T-helper 17 cell (primary cell): Measurements from ENCODE around the gene PPP1R37. TPM values are rescaled to one million over a fixed set of nuclear protein-coding genes. Genes with fewer than 3 reads are reported as not detected.

Experiments used
- ATAC-seq: fragments of 150-1000 bp; cut with Tn5 transposase; 2 replicates; pipeline ENCODE4 v1.10.0; 2021; ENCODE audit warnings: mild to moderate bottlenecking, moderate library complexity
- DNase-seq, 3 donors: peaks; one replicate each; pipeline versions ENCODE4 v3.0.0 to v3.0.0-alpha.2; 2020 to 2021
- H3K9me3 ChIP-seq: one replicate; pipeline ENCODE4 v1.7.0; 2013; ENCODE audit warnings: low read length, mild to moderate bottlenecking; ENCODE audit not compliant: control insufficient read depth, poor library complexity, severe bottlenecking
- H3K27ac Mint-ChIP-seq: one replicate; pipeline ENCODE4 v1.8.0; 2022; ENCODE audit warnings: mild to moderate bottlenecking, moderate library complexity, mixed read lengths
- H3K27me3 Mint-ChIP-seq: one replicate; pipeline ENCODE4 v1.8.0; 2022; ENCODE audit warnings: mixed read lengths
- H3K36me3 Mint-ChIP-seq: one replicate; pipeline ENCODE4 v1.8.0; 2022; ENCODE audit warnings: low read depth, mixed read lengths
- H3K4me1 Mint-ChIP-seq: one replicate; pipeline ENCODE4 v1.8.0; 2022; ENCODE audit warnings: mild to moderate bottlenecking, mixed read lengths
- H3K4me3 Mint-ChIP-seq: one replicate; pipeline ENCODE4 v1.8.0; 2022; ENCODE audit warnings: mild to moderate bottlenecking, moderate library complexity, mixed read lengths
- total RNA-seq, 4 donors: library from RNA in 2 of 4; stranded (reverse) in 2 of 4; gene quantifications; one replicate each; pipeline ENCODE4 v1.2.3 and lab custom pipeline; 2022 to 2026

PPP1R37 gene
- total RNA-seq, 2 donors from 2014 or later: 15.2 to 20.9 TPM

GRCh38 chr19:45153339-45154063 is 60.5 kb downstream of the PPP1R37 start:
- no peaks in the 10 kb centered on the region for H3K9me3 ChIP-seq
- H3K27me3 Mint-ChIP-seq: no peaks in the 10 kb centered on the region

GRCh38 chr19:45154064-45154827 is 61.3 kb downstream of the PPP1R37 start:
- Mint-ChIP-seq H3K36me3 (no peaks in the 10 kb centered on the region), H3K4me3 (peak overlapping the region; percentile 79), H3K27ac (peak overlapping the region; percentile 61), H3K4me1 (peaks cover 26% of the 10 kb centered on the region), H3K27me3 (no peaks in the 10 kb centered on the region)
- no peaks in the 10 kb centered on the region for H3K9me3 ChIP-seq
- no peak for DNase-seq
- no peak for ATAC-seq

More at GRCh38 chr19:45153339-45154063, 60.5 kb downstream of the PPP1R37 start:
- H3K27ac Mint-ChIP-seq: peak overlapping the region; percentile 61
- H3K36me3 Mint-ChIP-seq: no peaks in the 10 kb centered on the region
- DNase-seq (peak; percentile 18 to 29 (median 23)), ATAC-seq (peak; percentile 45)
- peaks cover 29% of the 10 kb centered on the region for H3K4me1 Mint-ChIP-seq
- peak overlapping the region; percentile 86 for H3K4me3 Mint-ChIP-seq

DNA sequence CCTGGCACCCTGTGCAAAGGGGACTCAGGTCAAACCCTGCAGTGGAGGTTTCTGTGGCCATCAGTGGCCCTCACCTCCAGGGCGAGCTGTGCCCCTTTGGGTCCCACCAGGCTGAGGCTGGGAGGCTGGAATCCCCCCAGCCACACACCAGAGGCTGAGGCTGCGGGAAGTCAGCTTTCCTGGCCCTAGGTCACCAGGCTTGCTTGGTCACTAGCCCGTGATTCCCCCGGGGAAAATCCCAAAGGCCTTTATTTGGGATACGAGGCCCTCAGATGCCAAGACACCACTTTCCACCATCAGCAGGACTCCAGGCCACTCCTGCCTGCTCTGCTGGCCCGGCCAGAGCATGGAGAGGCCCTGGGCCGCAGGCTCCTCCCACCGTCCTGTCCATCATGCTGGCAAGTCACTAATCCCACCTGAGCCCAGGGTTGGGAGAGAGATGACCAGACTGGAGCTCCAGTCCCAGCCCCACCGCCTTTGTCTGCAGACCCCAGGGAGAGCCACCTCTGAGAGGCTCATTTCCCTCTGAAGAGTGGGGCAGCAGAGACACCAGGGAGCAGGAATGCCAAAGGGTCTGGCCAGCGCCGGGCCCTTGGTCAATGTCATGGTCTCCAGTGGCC is 63.1 kb downstream of the PPP1R37 start:
- Mint-ChIP-seq H3K27me3 (no peaks in the 10 kb centered on the region), H3K27ac (no peak overlapping the region), H3K4me1 (peaks cover 24% of the 10 kb centered on the region), H3K4me3 (no peak overlapping the region), H3K36me3 (no peaks in the 10 kb centered on the region)
- ATAC-seq (no peak), DNase-seq (no peak)
- H3K9me3 ChIP-seq: no peaks in the 10 kb centered on the region

DNA sequence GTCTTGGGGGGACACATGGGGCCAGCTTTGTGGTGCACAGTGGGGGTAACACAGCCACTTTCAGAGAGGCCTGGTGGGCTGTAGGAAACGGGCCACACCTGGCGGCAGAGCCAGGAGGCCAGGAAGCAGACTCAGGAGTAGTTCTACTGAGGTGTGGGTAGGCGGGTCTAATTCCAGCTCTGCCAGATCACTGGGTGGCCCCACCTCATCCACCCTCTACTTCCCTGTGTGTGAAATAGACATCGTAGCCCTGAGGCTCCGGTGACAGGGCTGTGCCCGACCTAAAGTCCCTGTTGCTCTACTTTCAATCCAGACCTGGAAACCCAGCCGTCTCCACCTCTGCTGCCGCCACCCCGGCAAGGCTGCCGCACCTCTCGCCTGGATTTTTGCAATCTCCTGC is 63.8 kb downstream of the PPP1R37 start:
- no peak for DNase-seq
- H3K27me3 Mint-ChIP-seq: no peaks in the 10 kb centered on the region
- no peaks in the 10 kb centered on the region for H3K36me3 Mint-ChIP-seq
- H3K27ac Mint-ChIP-seq: no peak overlapping the region
- no peak overlapping the region for H3K4me3 Mint-ChIP-seq
- H3K4me1 Mint-ChIP-seq: peaks cover 24% of the 10 kb centered on the region
- ATAC-seq: no peak
- H3K9me3 ChIP-seq: no peaks in the 10 kb centered on the region

GRCh38 chr19:45158503-45159209 is 65.7 kb downstream of the PPP1R37 start:
- no peaks in the 10 kb centered on the region for H3K36me3 Mint-ChIP-seq
- DNase-seq (no peak), ATAC-seq (no peak)
- H3K4me3 Mint-ChIP-seq: no peak overlapping the region
- no peaks in the 10 kb centered on the region for H3K9me3 ChIP-seq
- H3K27ac Mint-ChIP-seq: peak overlapping the region; percentile 19
- H3K27me3 Mint-ChIP-seq: no peaks in the 10 kb centered on the region
- H3K4me1 Mint-ChIP-seq: peaks cover 21% of the 10 kb centered on the region

GRCh38 chr19:45159210-45159970 is 66.4 kb downstream of the PPP1R37 start:
- H3K27ac Mint-ChIP-seq: no peak overlapping the region
- H3K27me3 Mint-ChIP-seq: no peaks in the 10 kb centered on the region
- no peak overlapping the region for H3K4me3 Mint-ChIP-seq
- H3K9me3 ChIP-seq: no peaks in the 10 kb centered on the region
- H3K4me1 Mint-ChIP-seq: peaks cover 21% of the 10 kb centered on the region
- no peaks in the 10 kb centered on the region for H3K36me3 Mint-ChIP-seq
- no peak for ATAC-seq
- no peak for DNase-seq

DNA sequence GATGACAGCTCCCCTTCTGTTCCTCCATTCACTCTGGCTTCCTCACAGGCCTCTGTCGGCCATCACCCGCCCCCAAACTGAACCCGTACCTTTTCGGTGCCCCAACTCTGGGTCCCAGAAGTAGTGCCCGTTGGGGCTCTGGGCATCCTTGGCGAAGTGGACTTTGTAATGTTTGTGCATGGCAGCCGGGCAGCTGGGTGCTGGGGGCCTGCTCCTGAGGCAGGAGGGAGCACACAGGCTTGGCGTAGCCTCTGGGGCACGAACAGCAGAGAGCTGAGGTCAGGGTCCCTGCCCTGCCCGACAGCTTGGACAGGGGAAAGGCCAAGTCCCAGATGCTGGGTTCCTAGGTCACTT is 67.0 kb downstream of the PPP1R37 start:
- no peak for DNase-seq
- no peaks in the 10 kb centered on the region for H3K36me3 Mint-ChIP-seq
- H3K4me1 Mint-ChIP-seq: peaks cover 20% of the 10 kb centered on the region
- H3K27ac Mint-ChIP-seq: no peak overlapping the region
- H3K27me3 Mint-ChIP-seq: no peaks in the 10 kb centered on the region
- H3K9me3 ChIP-seq: no peaks in the 10 kb centered on the region
- no peak for ATAC-seq
- no peak overlapping the region for H3K4me3 Mint-ChIP-seq

GRCh38 chr19:45160870-45161737 is 68.1 kb downstream of the PPP1R37 start, which contains the start of gene NKPD1:
TSS of gene NKPD1 (minus strand) at chr19:45160982. CDS start at chr19:45160150, 832 bp downstream.
- no peak for DNase-seq
- Mint-ChIP-seq H3K27me3 (no peaks in the 10 kb centered on the region), H3K36me3 (no peaks in the 10 kb centered on the region), H3K4me1 (peaks cover 24% of the 10 kb centered on the region), H3K4me3 (peak within 1 kb of the TSS; percentile 52), H3K27ac (no peak within 1 kb of the TSS)
- no peaks in the 10 kb centered on the region for H3K9me3 ChIP-seq
- ATAC-seq: no peak

DNA sequence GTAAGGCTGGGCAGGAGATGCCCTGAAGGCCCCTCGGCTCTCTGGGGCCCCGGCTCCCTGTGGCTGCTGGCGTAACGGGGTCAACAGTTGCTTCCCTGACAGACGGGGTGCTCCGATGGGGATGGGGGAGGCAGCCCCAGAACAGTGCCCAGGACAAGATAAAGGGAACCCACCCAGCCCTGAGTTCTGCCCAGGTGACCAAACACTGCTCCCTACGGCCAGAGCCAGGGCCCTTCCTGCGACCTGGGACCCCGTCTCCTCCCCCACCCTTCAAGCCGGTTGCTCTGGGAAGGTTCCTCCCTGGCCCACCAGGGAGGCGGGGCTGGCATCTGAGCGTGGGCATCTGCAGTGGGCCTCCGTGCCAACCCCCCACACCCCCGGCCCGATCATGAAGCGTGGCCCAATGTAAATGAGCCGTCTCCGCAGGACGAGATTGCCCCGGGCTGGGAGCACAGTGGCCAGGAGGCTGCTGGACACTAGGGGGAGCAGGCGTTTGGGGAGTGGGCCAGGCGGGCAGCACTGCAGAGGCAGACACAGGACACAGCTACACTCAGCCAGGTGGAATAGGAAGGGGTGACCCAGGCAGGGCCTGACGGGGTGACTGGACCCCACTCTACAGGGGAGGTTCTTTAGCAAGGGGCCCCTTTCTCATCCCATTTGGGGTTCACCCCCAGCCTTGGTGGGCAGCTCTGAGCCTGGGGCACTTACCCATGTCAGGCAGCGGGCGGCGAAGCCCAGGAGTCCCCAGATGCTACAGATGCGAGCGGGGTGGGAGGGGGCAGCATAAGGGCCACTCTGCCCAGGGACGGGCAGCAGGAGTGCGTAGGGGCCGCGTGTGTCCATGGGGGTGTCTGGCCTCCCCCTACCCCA is 69.0 kb downstream of the PPP1R37 start:
- H3K36me3 Mint-ChIP-seq: no peaks in the 10 kb centered on the region
- no peak for DNase-seq
- H3K27ac Mint-ChIP-seq: no peak overlapping the region
- no peaks in the 10 kb centered on the region for H3K27me3 Mint-ChIP-seq
- H3K9me3 ChIP-seq: no peaks in the 10 kb centered on the region
- no peak overlapping the region for H3K4me3 Mint-ChIP-seq
- peaks cover 25% of the 10 kb centered on the region for H3K4me1 Mint-ChIP-seq
- ATAC-seq: no peak

DNA sequence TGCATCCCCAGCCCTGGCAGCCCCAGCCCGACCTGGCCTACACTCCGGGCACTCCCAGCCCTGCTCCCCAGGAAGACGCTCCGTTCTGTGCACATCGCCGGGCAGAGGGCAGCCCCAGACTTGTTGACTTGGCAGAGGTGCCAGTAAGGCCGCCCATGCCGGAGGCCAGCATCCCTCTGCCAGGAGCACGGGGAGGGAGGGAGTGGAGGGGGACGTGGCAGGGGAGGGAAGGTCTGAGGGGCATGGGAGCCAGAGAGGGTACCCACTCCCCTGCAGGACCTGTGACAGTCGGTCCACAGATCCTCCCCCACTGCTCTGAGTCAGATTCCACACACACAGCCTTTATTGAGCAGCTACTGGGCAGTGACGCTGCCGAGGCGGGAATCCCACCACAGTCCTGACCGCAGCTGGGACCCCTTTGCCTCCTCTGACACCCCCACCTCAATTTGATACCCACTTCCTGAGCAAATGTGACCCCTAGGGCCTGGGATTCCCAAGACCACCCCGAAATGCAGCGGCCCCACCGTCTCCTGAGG is 69.7 kb downstream of the PPP1R37 start:
- H3K9me3 ChIP-seq: no peaks in the 10 kb centered on the region
- ATAC-seq (no peak), DNase-seq (no peak)
- Mint-ChIP-seq H3K4me1 (peaks cover 26% of the 10 kb centered on the region), H3K36me3 (no peaks in the 10 kb centered on the region), H3K27me3 (no peaks in the 10 kb centered on the region), H3K27ac (peak overlapping the region; percentile 86), H3K4me3 (no peak overlapping the region)

GRCh38 chr19:45163156-45163555 is 70.2 kb downstream of the PPP1R37 start:
- Mint-ChIP-seq H3K27ac (peak overlapping the region; percentile 86), H3K4me3 (no peak overlapping the region)

More at GRCh38 chr19:45163156-45163555, 70.2 kb downstream of the PPP1R37 start:
- H3K9me3 ChIP-seq: no peaks in the 10 kb centered on the region
- Mint-ChIP-seq H3K4me1 (peaks cover 23% of the 10 kb centered on the region), H3K36me3 (no peaks in the 10 kb centered on the region), H3K27me3 (no peaks in the 10 kb centered on the region)
- DNase-seq (no peak), ATAC-seq (no peak)
